OCI-LY7 (cell line): ENCODE results near the gene GFPT1. TPM values are rescaled to one million over a fixed set of nuclear protein-coding genes. Genes with fewer than 3 reads are reported as not detected.
A peak's percentile ranks its signal among the peaks of the same experiment; 100 is the strongest.

Experiments
- Bru-seq: library from RNA; stranded (reverse); fragments of 400-500 nt; gene quantifications from one replicate; lab custom pipeline; 2021; lab: Mats Ljungman, UMichigan
- BruChase-seq, 2 experiments: library from RNA; stranded (reverse); fragments of 400-500 nt; gene quantifications; one replicate each; lab custom pipeline; 2021; lab: Mats Ljungman, UMichigan
- BruUV-seq: library from RNA; stranded (reverse); fragments of 400-500 nt; replicated peaks from 2 replicates; lab custom pipeline; 2021; lab: Mats Ljungman, UMichigan
- CTCF ChIA-PET: fragments of 300-600 bp; sonication (Branson Sonifier 250); formaldehyde crosslinking; loops from one replicate; lab custom pipeline; 2022; ENCODE audit warnings: antibody characterized with exemption; ENCODE audit not compliant: unreplicated experiment; lab: Charles Lee
- POLR2A ChIA-PET: fragments of 300-600 bp; sonication (Branson Sonifier 250); formaldehyde crosslinking; loops from one replicate; lab custom pipeline; 2022; ENCODE audit warnings: antibody characterized with exemption; lab: Charles Lee
- DNase-seq: peaks from one replicate; pipeline ENCODE4 v3.0.0-alpha.2; 2015; ENCODE audit warnings: low spot score
- H2AFZ ChIP-seq: fragments of 200-600 bp; sonication (generic), shearing (Covaris generic); 2 replicates; pipeline ENCODE4 v1.6.1; 2014; ENCODE audit warnings: mild to moderate bottlenecking, antibody characterized with exemption, low read length, moderate library complexity
- H3K27ac ChIP-seq: fragments of 200-600 bp; sonication (generic); 2 replicates; pipeline ENCODE4 v1.5.1; 2014; ENCODE audit warnings: mixed run types, low read depth, mild to moderate bottlenecking, moderate library complexity, low read length, inconsistent platforms; ENCODE audit not compliant: poor library complexity, severe bottlenecking
- H3K36me3 ChIP-seq: fragments of 200-600 bp; sonication (generic); 2 replicates; pipeline ENCODE4 v1.6.1; 2014; ENCODE audit warnings: mild to moderate bottlenecking, antibody characterized with exemption, low read length, moderate library complexity, mixed read lengths; ENCODE audit not compliant: insufficient read depth
- H3K4me1 ChIP-seq: fragments of 200-600 bp; sonication (generic); 2 replicates; pipeline ENCODE4 v1.5.1; 2014; ENCODE audit warnings: mild to moderate bottlenecking, low read length; ENCODE audit not compliant: insufficient read depth, poor library complexity, severe bottlenecking
- H3K4me2 ChIP-seq: fragments of 200-600 bp; sonication (generic); 2 replicates; pipeline ENCODE4 v1.6.1; 2014; ENCODE audit warnings: mild to moderate bottlenecking, low read length
- H3K4me3 ChIP-seq: fragments of 200-600 bp; sonication (generic); 2 replicates; pipeline ENCODE4 v1.5.1; 2014; ENCODE audit warnings: mild to moderate bottlenecking, low read depth, low read length; ENCODE audit not compliant: poor library complexity, severe bottlenecking
- H3K79me2 ChIP-seq: fragments of 200-600 bp; sonication (generic); 2 replicates; pipeline ENCODE4 v1.6.1; 2016; ENCODE audit warnings: low read depth, mild to moderate bottlenecking, low read length, moderate library complexity, mixed read lengths; ENCODE audit not compliant: insufficient read depth
- H3K9me2 ChIP-seq: fragments of 200-600 bp; sonication (generic); 2 replicates; pipeline ENCODE4 v1.6.1; 2016; ENCODE audit warnings: mild to moderate bottlenecking, low read length, mixed read lengths; ENCODE audit not compliant: insufficient read depth
- H3K9me3 ChIP-seq: fragments of 200-600 bp; sonication (generic); 2 replicates; pipeline ENCODE4 v1.6.1; 2014; ENCODE audit warnings: mild to moderate bottlenecking, mixed run types, low read length, mixed read lengths
- H4K20me1 ChIP-seq: fragments of 200-600 bp; sonication (generic); 2 replicates; pipeline ENCODE4 v1.6.1; 2014; ENCODE audit warnings: mild to moderate bottlenecking, antibody characterized with exemption, low read length, moderate library complexity, mixed read lengths; ENCODE audit not compliant: insufficient read depth
- CTCF ChIP-seq: fragments of 200-600 bp; sonication (generic); conservative IDR thresholded peaks from 2 replicates; pipeline ENCODE4 v1.5.1; 2014; ENCODE audit warnings: mild to moderate bottlenecking, antibody characterized with exemption, low read length, moderate library complexity, mixed read lengths
- EZH2phosphoT487 ChIP-seq: fragments of 200-600 bp; sonication (generic); IDR thresholded peaks from 2 replicates; pipeline ENCODE4 v1.6.1; 2018; ENCODE audit warnings: low read depth, borderline replicate concordance, mild to moderate bottlenecking, mixed run types, antibody characterized with exemption, low read length, moderate library complexity, mixed read lengths
- intact Hi-C: fragments of 100-400 bp; cut with micrococcal nuclease; formaldehyde crosslinking; loops from one replicate; pipeline ENCODE4 v1.10.0; 2022; ENCODE audit not compliant: unreplicated experiment
- long read RNA-seq: library from polyadenylated mRNA; stranded (forward); transcript quantifications from one replicate; pipeline ENCODE4 v2.0.0, GENCODE V29; 2022
- total RNA-seq, 2 experiments: library from RNA; depleted of rRNA in 1 of 2; stranded (reverse); fragments of >200 nt in 1 of 2; shearing (Covaris generic) in 1 of 2; gene quantifications; 2 replicates each; pipeline ENCODE4 v1.2.3, GENCODE V29; 2014 to 2022

GFPT1 gene
- total RNA-seq (2014; rRNA removed; shearing (Covaris generic)) (11.0 and 14.8 TPM in 2 replicates), total RNA-seq (2022) (31.2 TPM in 2 replicates), Bru-seq, nascent RNA (percentile 82 among the genes with signal in this experiment), BruChase-seq, experiment 1, labeled RNA remaining after a 6-hour chase (percentile 85 among the genes with signal in this experiment), BruChase-seq, experiment 2, labeled RNA remaining after a 2-hour chase (percentile 90 among the genes with signal in this experiment)
- long read RNA-seq, full-length matches to known transcripts = 57 of 79 reads
- long read RNA-seq, partial matches to known transcripts = 6 of 79 reads
- long read RNA-seq, other reads (novel, unspliced or antisense) = 16 of 79 reads

GRCh38 chr2:69386789-69387734 is at the start of gene GFPT1:
GFPT1 (minus strand) TSS chr2:69387227; CDS start chr2:69387071, 156 bp downstream.
- no peak for TF ChIP-seq EZH2phosphoT487
- no peak for TF ChIP-seq CTCF
- no peaks in the 10 kb centered on the region for H3K9me3 ChIP-seq
- H3K4me1 ChIP-seq = peaks cover 21% of the 10 kb centered on the region
- H3K4me2 ChIP-seq = peak within 1 kb of the TSS; percentile 97
- H2AFZ ChIP-seq = peak within 1 kb of the TSS; percentile 87
- BruUV-seq = no TSS peak
- no peaks in the 10 kb centered on the region for H3K9me2 ChIP-seq
- intact Hi-C loops = loop anchor here (1.0 to 2.0 kb wide), 2 partner anchors 50 to 256 kb away; partner anchors contain the start of genes AAK1 and NFU1
- ChIA-PET CTCF (no interaction called here), POLR2A (interaction anchor here (0.8 to 2.1 kb wide), 3 partner anchors 11 to 50 kb away, joined by 3 to 11 read pairs (median 3); partner anchors contain the start of gene NFU1)
- peak within 1 kb of the TSS; percentile 90 for H3K4me3 ChIP-seq
- H3K27ac ChIP-seq = peak within 1 kb of the TSS; percentile 48
- peak; percentile 92 for DNase-seq
- peaks cover 48% of the 10 kb centered on the region for H3K79me2 ChIP-seq
- H4K20me1 ChIP-seq = 0 out of 2 replicates have a peak, but pooled peaks cover 7% of the 10 kb centered on the region
- no peaks in the 10 kb centered on the region; the same call in 1 of the 2 replicates for H3K36me3 ChIP-seq

GRCh38 chr2:69436596-69436937 is 49.5 kb upstream of the GFPT1 start:
- ChIA-PET POLR2A (interaction anchor here (1.1 to 2.1 kb wide), 5 partner anchors 21 to 201 kb away, joined by 3 to 11 read pairs (median 5); no protein-coding TSS in a partner anchor), CTCF (interaction anchor here (1.4 to 1.5 kb wide), 2 partner anchors 47 to 57 kb away, joined by 3 read pairs; no protein-coding TSS in a partner anchor)
- peak; percentile 44 for DNase-seq
- Histone ChIP-seq H3K79me2 (peaks cover 6% of the 10 kb centered on the region; the same call in 1 of the 2 replicates), H3K9me3 (no peaks in the 10 kb centered on the region), H4K20me1 (no peaks in the 10 kb centered on the region), H3K27ac (peak overlapping the region; percentile 75), H3K4me2 (peak overlapping the region; percentile 93), H3K4me3 (peak overlapping the region; percentile 76), H3K4me1 (peaks cover 13% of the 10 kb centered on the region), H3K9me2 (no peaks in the 10 kb centered on the region), H3K36me3 (no peaks in the 10 kb centered on the region), H2AFZ (peak overlapping the region; percentile 100)
- TF ChIP-seq CTCF (peak; percentile 30), EZH2phosphoT487 (no peak)
- intact Hi-C loops = loop anchor here (10.0 kb wide), 1 partner anchor 208 kb away; the partner anchor contains the start of gene AAK1
- no TSS peak for BruUV-seq
